A673 (cell line): Measurements from ENCODE around the gene ENAH. TPM values are rescaled to one million over a fixed set of nuclear protein-coding genes. Genes with fewer than 3 reads are reported as not detected.
A peak's percentile ranks its signal among the peaks of the same experiment; 100 is the strongest.

ENCODE experiments used
- BruUV-seq: library from RNA; stranded (reverse); fragments of 400-500 nt; replicated peaks from 2 replicates; lab custom pipeline; 2021; lab: Mats Ljungman, UMichigan
- CTCF ChIA-PET: fragments of 300-600 bp; sonication (Branson Sonifier 250); formaldehyde crosslinking; loops from one replicate; lab custom pipeline; 2022; ENCODE audit warnings: antibody characterized with exemption; lab: Charles Lee
- POLR2A ChIA-PET: fragments of 300-600 bp; sonication (Branson Sonifier 250); formaldehyde crosslinking; loops from one replicate; lab custom pipeline; 2022; ENCODE audit warnings: antibody characterized with exemption; ENCODE audit not compliant: low non-redundant PET; lab: Charles Lee
- DNase-seq: peaks from one replicate; pipeline ENCODE4 v3.0.0-alpha.2; 2015; ENCODE audit warnings: low spot score
- H3K27ac ChIP-seq: fragments of 200-600 bp; sonication (generic); 2 replicates; pipeline ENCODE4 v1.5.1; 2016; ENCODE audit warnings: mixed run types, low read depth, mild to moderate bottlenecking, mixed read lengths, antibody characterized with exemption, low read length; ENCODE audit not compliant: poor library complexity, severe bottlenecking
- H3K27me3 ChIP-seq: fragments of 200-600 bp; sonication (generic); replicated peaks from 2 replicates; pipeline ENCODE4 v1.6.1; 2017; ENCODE audit warnings: mixed run types, low read depth, mild to moderate bottlenecking, mixed read lengths, antibody characterized with exemption, low read length; ENCODE audit not compliant: insufficient read depth, poor library complexity
- H3K36me3 ChIP-seq: fragments of 200-600 bp; sonication (generic); 2 replicates; pipeline ENCODE4 v1.6.1; 2016; ENCODE audit warnings: mixed run types, mild to moderate bottlenecking, mixed read lengths, antibody characterized with exemption, low read length; ENCODE audit not compliant: insufficient read depth, poor library complexity, severe bottlenecking
- H3K4me1 ChIP-seq: fragments of 200-600 bp; sonication (generic); 2 replicates; pipeline ENCODE4 v1.6.1; 2017; ENCODE audit warnings: mixed run types, mild to moderate bottlenecking, mixed read lengths, antibody characterized with exemption, low read length; ENCODE audit not compliant: insufficient read depth, poor library complexity, severe bottlenecking
- H3K4me3 ChIP-seq: fragments of 200-600 bp; sonication (generic); 2 replicates; pipeline ENCODE4 v1.5.1; 2016; ENCODE audit warnings: low read depth, mixed run types, mild to moderate bottlenecking, mixed read lengths, low read length; ENCODE audit not compliant: poor library complexity, severe bottlenecking
- H3K9me3 ChIP-seq: fragments of 200-600 bp; sonication (generic); 2 replicates; pipeline ENCODE4 v1.6.1; 2016; ENCODE audit warnings: mixed run types, low read depth, mild to moderate bottlenecking, mixed read lengths, antibody characterized with exemption, low read length; ENCODE audit not compliant: poor library complexity, severe bottlenecking
- CTCF ChIP-seq: fragments of 300-800, 200-600 bp; sonication (generic); conservative IDR thresholded peaks from 2 replicates; pipeline ENCODE4 v1.5.1; 2017; ENCODE audit warnings: low read depth, mild to moderate bottlenecking, antibody characterized with exemption, low read length, moderate library complexity, mixed read lengths
- EZH2 ChIP-seq: fragments of 200-600 bp; sonication (generic); IDR thresholded peaks from 2 replicates; pipeline ENCODE4 v1.6.1; 2017; ENCODE audit warnings: borderline replicate concordance, low read depth, mild to moderate bottlenecking, mixed read lengths, antibody characterized with exemption, low read length; ENCODE audit not compliant: poor library complexity, severe bottlenecking
- intact Hi-C: fragments of 100-400 bp; cut with micrococcal nuclease; formaldehyde crosslinking; loops from one replicate; pipeline ENCODE4 v1.10.0; 2022; ENCODE audit not compliant: unreplicated experiment
- total RNA-seq: library from RNA; stranded (reverse); gene quantifications from 2 replicates; pipeline ENCODE4 v1.2.3, GENCODE V29; 2021

The ENAH gene
- total RNA-seq, 1 experiment from 2014 or later: 186 TPM

- H3K36me3 ChIP-seq: peaks cover 40% of the 10 kb centered on the region
These were observed 143.2 kb downstream of the ENAH start for GRCh38 chr1:225509770-225510169.

GRCh38 chr1:225509376-225509707 lies 143.6 kb downstream of the ENAH start:
- peak; percentile 28 for DNase-seq
- Histone ChIP-seq H3K27me3 (no peaks in the 10 kb centered on the region), H3K27ac (peak overlapping the region; percentile 68), H3K36me3 (peaks cover 40% of the 10 kb centered on the region), H3K4me3 (no peak overlapping the region), H3K9me3 (no peaks in the 10 kb centered on the region), H3K4me1 (peaks cover 14% of the 10 kb centered on the region)
- CTCF ChIA-PET: no interaction called here
- POLR2A ChIA-PET: interaction anchor here (0.7 kb wide), 1 partner anchor 262 kb away, joined by 3 read pairs; no protein-coding TSS in a partner anchor
- no TSS peak for BruUV-seq
- TF ChIP-seq CTCF (no peak), EZH2 (no peak)
- intact Hi-C loops: no loop called here

More at GRCh38 chr1:225509770-225510169, 143.2 kb downstream of the ENAH start:
- no peak for DNase-seq
- Histone ChIP-seq H3K9me3 (no peaks in the 10 kb centered on the region), H3K27ac (no peak overlapping the region), H3K4me3 (no peak overlapping the region), H3K27me3 (no peaks in the 10 kb centered on the region), H3K4me1 (peaks cover 14% of the 10 kb centered on the region)
- intact Hi-C loops: no loop called here
- no TSS peak for BruUV-seq
- CTCF ChIA-PET: no interaction called here
- POLR2A ChIA-PET: interaction anchor here (0.7 kb wide), 1 partner anchor 262 kb away, joined by 3 read pairs; no protein-coding TSS in a partner anchor
- no peak for TF ChIP-seq CTCF

DNA sequence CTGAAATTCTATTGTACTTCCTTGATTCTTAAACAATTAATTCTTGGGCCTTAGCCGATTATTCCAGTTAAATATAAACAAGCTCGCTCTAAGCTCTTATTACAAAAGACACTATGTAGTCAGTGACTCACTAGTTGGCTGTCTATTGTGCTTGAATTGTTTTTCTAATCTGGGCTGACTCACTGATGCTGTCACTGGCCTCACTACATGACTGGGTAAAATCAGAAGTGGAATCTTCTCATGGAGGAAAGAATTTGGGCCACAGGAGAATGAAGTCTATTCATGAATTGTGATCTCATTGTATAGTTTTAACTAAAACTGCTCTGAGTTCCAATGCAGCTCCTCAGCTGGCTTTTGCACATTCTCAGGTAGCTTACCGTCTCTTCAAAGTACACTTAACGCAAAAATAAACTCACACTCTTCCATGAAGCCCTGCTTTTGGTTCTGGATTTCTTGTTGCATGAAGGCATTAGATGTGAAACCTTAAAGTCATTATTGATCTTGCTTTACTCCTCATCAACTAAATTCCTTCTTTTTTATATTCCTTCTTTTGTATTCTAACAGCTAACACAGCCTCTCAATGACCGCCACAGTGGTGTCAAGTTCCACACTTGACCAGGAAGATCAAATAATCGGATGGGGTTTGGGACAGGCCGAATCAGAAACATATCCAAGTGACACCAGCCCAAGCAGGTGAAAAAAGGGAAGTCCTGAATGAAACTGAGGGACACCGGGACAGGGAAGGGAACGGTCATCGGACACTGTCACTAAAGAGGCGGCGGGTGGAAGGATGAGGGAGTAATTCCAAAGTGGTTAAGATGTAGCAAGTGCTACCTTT lies 144.2 kb downstream of the ENAH start:
- peak overlapping the region; percentile 68 for H3K27ac ChIP-seq
- H3K9me3 ChIP-seq: no peaks in the 10 kb centered on the region
- intact Hi-C loops: no loop called here
- CTCF ChIA-PET: interaction anchor here (1.2 kb wide), 1 partner anchor 269 kb away, joined by 3 read pairs; the partner anchor contains the start of gene SRP9
- H3K36me3 ChIP-seq: peaks cover 40% of the 10 kb centered on the region
- TF ChIP-seq EZH2: no peak
- TF ChIP-seq CTCF: no peak
- H3K27me3 ChIP-seq: no peaks in the 10 kb centered on the region
- BruUV-seq: no TSS peak
- peaks cover 14% of the 10 kb centered on the region for H3K4me1 ChIP-seq
- no peak overlapping the region for H3K4me3 ChIP-seq
- DNase-seq: peak; percentile 91
- POLR2A ChIA-PET: interaction anchor here (0.7 kb wide), 1 partner anchor 263 kb away, joined by 3 read pairs; no protein-coding TSS in a partner anchor
